Right ventricle myocardium superior (tissue), 1 donor: ENCODE data around the gene WFDC11. TPM values are rescaled to one million over a fixed set of nuclear protein-coding genes. Genes with fewer than 3 reads are reported as not detected.
A peak's percentile ranks its signal among the peaks of the same experiment; 100 is the strongest.

ENCODE experiments used
- ATAC-seq: fragments of 200-7000 bp; cut with Tn5 transposase; one replicate; pipeline ENCODE4 v1.9.1; 2020; ENCODE audit warnings: mild to moderate bottlenecking; ENCODE audit not compliant: poor library complexity
- DNase-seq: peaks from one replicate; pipeline ENCODE4 v3.0.0-alpha.2; 2020
- intact Hi-C: fragments of 100-400 bp; cut with DNase I; formaldehyde crosslinking; loops from one replicate; pipeline ENCODE4 v1.11.2; 2022
- microRNA-seq: library from miRNA; unstranded; fragments of <30 nt; microRNA quantifications from one replicate; pipeline ENCODE4 v1.2.0, GENCODE V29; 2020
- total RNA-seq: library from RNA; stranded (reverse); fragmentation: NEBNext Ultra II Directional; extraction: Animal tissue kit (Norgen Biotek cat#: 25700); gene quantifications from one replicate; pipeline ENCODE4 v1.2.1, GENCODE V29; 2021
- donor health status: DM: no; HTN: yes; CAD: no; lungs with severe emphysema.

WFDC11 gene
- total RNA-seq, 1 donor from 2014 or later, result not detected

- no peak for DNase-seq
- intact Hi-C loops, result no loop called here
- no peak for ATAC-seq
These were observed 38.9 kb downstream of the WFDC11 start, which contains the start of gene WFDC9 for GRCh38 chr20:45631184-45631583. Gene WFDC9, minus strand, starts transcription at chr20:45631284. Its CDS starts 21,103 bp downstream, at chr20:45610181.

GRCh38 chr20:45630371-45630770, 39.7 kb downstream of the WFDC11 start:
- ATAC-seq (no peak), DNase-seq (no peak)
- intact Hi-C loops, result no loop called here

DNA sequence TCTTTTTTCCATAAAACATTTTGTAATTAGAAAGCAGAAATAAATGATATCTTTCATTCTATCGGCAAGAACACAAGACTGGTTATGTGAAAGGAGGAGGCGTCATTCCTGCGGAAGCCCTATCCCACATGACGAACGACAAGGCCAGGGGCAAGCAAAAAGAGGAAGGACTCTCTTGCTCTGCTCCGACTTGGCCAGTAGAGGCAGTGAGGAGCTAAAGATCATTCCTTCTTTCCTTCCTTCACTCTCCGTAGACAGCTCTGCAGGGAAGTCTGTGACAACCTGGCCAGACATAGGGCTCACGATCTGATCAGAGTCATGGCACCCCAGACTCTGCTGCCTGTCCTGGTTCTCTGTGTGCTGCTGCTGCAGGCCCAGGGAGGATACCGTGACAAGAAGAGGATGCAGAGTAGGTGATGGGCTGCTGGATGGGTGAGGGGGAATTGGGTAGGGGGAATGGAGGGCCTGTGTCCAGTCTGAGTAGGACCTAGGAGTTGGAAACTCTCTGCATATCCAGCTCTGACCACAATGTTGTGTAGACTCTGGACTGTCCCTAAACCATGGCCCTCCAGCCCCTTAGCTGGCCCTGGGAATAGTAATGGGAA, 40.4 kb downstream of the WFDC11 start, which contains the start of gene WFDC10A:
TSS of gene WFDC10A (plus strand) at position 244 of the 605 bp plus-strand sequence. CDS start at position 319, 75 bp downstream.
- DNase-seq (no peak), ATAC-seq (peak; percentile 36)
- intact Hi-C loops, result no loop called here

DNA sequence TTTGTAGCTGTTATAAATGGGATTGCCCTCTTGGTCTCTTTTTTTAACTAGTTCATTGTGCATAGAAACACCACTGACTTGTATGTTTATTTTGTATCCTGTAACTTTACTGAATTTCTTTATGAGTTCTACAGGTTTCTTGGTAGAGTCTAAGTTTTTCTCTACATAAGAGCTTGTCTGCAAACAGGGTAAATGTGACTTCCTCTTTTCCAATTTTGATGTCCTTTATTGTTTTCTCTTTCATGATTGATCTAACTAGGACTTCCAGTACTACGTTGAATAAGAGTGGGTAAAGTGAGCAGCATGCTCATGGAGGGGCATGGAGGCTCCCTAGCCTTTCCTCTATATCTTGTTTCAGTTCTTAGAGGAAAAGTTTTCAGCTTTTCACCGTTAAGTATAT, 43.5 kb downstream of the WFDC11 start:
- DNase-seq (no peak), ATAC-seq (no peak)
- intact Hi-C loops, result no loop called here

- intact Hi-C loops, result no loop called here
- ATAC-seq (no peak), DNase-seq (no peak)
These were observed 48.4 kb downstream of the WFDC11 start for GRCh38 chr20:45621593-45621992.

DNA sequence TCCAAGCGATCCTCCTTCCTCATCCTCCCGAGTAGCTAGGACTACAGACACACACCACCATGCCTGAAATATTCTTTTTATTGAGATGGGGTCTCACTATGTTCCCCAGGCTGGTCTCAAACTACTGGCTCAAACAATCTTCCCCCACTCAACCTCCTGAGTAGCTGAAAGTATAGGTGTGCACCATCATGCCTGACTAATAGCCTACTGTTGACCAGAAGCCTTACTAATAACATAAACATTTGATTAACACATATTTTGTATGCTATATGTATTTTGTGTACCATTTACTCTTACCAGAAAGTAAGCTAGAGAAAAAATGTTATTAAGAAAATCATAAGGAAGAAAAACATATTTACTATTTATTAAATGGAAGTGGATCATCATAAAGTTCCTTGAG, 52.4 kb downstream of the WFDC11 start:
- intact Hi-C loops, result no loop called here
- ATAC-seq, result no peak
- DNase-seq, result no peak

DNA sequence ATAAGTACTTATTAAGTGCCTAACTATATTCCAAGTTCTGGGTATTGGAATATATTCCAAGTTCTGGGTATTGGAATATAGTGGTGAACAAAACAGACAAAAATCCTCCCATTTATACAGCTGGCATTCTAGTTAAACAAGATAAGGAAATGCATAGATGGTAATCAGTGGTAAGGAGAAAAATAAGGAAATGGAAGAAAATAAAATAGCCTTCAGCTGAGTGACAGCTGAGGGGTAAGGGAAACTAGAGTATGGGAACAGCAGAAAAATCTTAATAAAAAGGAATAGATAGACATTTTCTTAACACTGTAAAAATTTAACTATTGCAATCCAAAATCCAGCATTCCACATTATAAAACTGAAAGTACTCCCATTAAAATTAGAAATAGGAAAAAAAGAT, 57.7 kb downstream of the WFDC11 start:
- ATAC-seq (no peak), DNase-seq (no peak)

DNA sequence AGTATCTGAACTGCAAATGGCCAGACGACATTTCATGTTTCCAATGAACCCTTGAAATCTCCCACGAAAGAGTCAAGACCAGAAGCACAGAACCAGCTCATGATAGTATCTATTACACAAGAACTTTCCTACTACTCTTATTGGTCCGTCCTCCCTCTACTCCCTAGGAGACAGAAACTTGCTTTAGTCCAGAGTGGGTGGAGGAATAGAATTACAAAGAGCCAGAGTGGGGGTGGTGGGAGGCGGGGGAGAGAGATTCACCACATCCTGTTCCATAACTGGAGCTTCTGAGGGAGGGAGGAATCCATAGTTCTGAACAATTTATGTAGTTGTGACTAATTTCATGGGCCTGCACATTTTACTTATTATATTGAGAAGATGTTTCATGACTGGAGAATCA, 59.0 kb downstream of the WFDC11 start:
- DNase-seq, result no peak
- intact Hi-C loops, result no loop called here
- no peak for ATAC-seq

More for the DNA sequence above, 57.7 kb downstream of the WFDC11 start:
- intact Hi-C loops, result no loop called here

- DNase-seq (no peak), ATAC-seq (no peak)
- intact Hi-C loops, result no loop called here
These were observed 62.2 kb downstream of the WFDC11 start for GRCh38 chr20:45607810-45608209.

Small RNA genes within 50 kb of the gene (microRNA-seq; reads per million reads assigned to microRNA genes)
- not detected for gene MIR3617

Other genes with a start within 250 kb of the WFDC11 start
- 1.0 TPM for gene WFDC2, start 200.5 kb downstream of the WFDC11 start, total RNA-seq
- gene SPINT3, start 154.6 kb downstream of the WFDC11 start, total RNA-seq, result not detected
- not detected for gene WFDC6, start 130.8 kb downstream of the WFDC11 start, total RNA-seq
- gene EPPIN, start 122.8 kb downstream of the WFDC11 start, total RNA-seq, result not detected
- gene WFDC8, start 91.0 kb downstream of the WFDC11 start, total RNA-seq, result not detected
- not detected for gene WFDC10A, start 40.5 kb downstream of the WFDC11 start, total RNA-seq
- not detected for gene WFDC9, start 39.0 kb downstream of the WFDC11 start, total RNA-seq
- gene WFDC13, start 31.8 kb upstream of the WFDC11 start, total RNA-seq, result not detected
- gene WFDC10B, start 34.8 kb upstream of the WFDC11 start, total RNA-seq, result not detected
- gene SPINT4, start 52.1 kb upstream of the WFDC11 start, total RNA-seq, result not detected
- gene WFDC3, start 121.6 kb upstream of the WFDC11 start, total RNA-seq, result 0.54 TPM
- 14.5 TPM for gene DNTTIP1, start 121.7 kb upstream of the WFDC11 start, total RNA-seq
- 1.1 TPM for gene UBE2C, start 142.4 kb upstream of the WFDC11 start, total RNA-seq
- 0.43 TPM for gene TNNC2, start 157.1 kb upstream of the WFDC11 start, total RNA-seq
- gene SNX21, start 163.6 kb upstream of the WFDC11 start, total RNA-seq, result 22.1 TPM
- gene ACOT8, start 187.2 kb upstream of the WFDC11 start, total RNA-seq, result 28.1 TPM
- gene ZSWIM3, start 187.4 kb upstream of the WFDC11 start, total RNA-seq, result 1.4 TPM
- 10.1 TPM for gene ZSWIM1, start 211.0 kb upstream of the WFDC11 start, total RNA-seq
- gene SPATA25, start 217.4 kb upstream of the WFDC11 start, total RNA-seq, result 1.7 TPM
- 6.5 TPM for gene NEURL2, start 221.0 kb upstream of the WFDC11 start, total RNA-seq
- 113 TPM for gene CTSA, start 221.1 kb upstream of the WFDC11 start, total RNA-seq
- 118 TPM for gene PLTP, start 241.9 kb upstream of the WFDC11 start, total RNA-seq